ENCODE results near the gene DEUP1.

The DEUP1 gene, protein sequence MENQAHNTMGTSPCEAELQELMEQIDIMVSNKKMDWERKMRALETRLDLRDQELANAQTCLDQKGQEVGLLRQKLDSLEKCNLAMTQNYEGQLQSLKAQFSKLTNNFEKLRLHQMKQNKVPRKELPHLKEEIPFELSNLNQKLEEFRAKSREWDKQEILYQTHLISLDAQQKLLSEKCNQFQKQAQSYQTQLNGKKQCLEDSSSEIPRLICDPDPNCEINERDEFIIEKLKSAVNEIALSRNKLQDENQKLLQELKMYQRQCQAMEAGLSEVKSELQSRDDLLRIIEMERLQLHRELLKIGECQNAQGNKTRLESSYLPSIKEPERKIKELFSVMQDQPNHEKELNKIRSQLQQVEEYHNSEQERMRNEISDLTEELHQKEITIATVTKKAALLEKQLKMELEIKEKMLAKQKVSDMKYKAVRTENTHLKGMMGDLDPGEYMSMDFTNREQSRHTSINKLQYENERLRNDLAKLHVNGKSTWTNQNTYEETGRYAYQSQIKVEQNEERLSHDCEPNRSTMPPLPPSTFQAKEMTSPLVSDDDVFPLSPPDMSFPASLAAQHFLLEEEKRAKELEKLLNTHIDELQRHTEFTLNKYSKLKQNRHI

DNA sequence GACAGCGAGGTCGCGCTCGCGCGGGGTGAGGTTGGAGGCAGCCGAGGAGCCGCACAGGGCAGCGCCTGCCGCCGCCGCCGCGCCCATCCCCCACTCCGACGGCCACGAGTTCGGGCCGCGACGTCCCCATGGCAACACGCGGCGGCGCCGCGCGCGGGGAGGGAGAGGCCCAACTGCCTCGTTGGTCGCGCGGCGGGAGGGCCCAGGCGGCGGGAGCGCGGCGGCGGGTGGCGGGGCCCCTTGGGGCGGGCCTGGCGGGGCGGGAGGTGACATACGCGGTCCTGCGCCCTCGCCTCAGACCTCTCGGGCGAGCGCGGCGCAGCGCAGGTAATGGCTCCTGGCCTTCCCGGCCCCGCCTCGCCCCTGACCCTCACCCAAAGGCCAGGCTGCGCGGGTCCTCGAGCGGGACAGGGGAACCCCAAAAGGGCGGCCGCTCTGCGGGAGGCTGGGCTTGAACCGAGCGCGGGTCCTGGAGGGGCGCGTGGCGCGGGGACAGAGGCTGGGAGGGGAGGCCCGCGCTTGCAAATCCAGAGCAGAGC lies at the start of gene DEUP1:
Gene DEUP1, plus strand, starts transcription at position 297 of the 539 bp plus-strand sequence. CDS start 1,518 bp downstream, outside the sequence.
- no peak for DNase-seq (ENCODE audit: extremely low read depth, low read depth)
- TF ChIP-seq, protein P1, sequence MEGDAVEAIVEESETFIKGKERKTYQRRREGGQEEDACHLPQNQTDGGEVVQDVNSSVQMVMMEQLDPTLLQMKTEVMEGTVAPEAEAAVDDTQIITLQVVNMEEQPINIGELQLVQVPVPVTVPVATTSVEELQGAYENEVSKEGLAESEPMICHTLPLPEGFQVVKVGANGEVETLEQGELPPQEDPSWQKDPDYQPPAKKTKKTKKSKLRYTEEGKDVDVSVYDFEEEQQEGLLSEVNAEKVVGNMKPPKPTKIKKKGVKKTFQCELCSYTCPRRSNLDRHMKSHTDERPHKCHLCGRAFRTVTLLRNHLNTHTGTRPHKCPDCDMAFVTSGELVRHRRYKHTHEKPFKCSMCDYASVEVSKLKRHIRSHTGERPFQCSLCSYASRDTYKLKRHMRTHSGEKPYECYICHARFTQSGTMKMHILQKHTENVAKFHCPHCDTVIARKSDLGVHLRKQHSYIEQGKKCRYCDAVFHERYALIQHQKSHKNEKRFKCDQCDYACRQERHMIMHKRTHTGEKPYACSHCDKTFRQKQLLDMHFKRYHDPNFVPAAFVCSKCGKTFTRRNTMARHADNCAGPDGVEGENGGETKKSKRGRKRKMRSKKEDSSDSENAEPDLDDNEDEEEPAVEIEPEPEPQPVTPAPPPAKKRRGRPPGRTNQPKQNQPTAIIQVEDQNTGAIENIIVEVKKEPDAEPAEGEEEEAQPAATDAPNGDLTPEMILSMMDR (IDR thresholded peaks at IDR 0.05; ENCODE audit: low read depth, low read length), result no peak

DNA sequence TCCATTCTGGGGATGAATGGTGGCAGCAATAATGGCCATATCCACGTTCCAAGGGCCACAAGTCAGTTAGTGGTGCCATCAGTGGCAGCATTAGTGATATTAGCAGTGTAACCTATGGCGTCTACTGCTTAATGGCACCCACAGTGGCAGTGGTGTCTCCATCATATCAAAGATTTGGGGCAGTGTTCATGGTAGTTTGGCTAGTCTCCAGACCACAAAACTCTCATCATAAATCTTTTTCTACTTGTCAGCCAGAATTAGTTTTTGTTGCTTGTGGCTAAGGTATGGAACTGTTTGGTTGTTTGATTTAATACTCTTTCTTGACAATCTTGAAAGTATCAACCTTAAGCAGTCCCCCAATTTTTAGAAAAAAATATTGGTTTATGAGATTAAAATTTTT lies 45.1 kb upstream of the DEUP1 start:
- TF ChIP-seq, protein P1 (IDR thresholded peaks at IDR 0.05; ENCODE audit: low read depth, low read length), result no peak
- DNase-seq (ENCODE audit: extremely low read depth, low read depth), result no peak

DNA sequence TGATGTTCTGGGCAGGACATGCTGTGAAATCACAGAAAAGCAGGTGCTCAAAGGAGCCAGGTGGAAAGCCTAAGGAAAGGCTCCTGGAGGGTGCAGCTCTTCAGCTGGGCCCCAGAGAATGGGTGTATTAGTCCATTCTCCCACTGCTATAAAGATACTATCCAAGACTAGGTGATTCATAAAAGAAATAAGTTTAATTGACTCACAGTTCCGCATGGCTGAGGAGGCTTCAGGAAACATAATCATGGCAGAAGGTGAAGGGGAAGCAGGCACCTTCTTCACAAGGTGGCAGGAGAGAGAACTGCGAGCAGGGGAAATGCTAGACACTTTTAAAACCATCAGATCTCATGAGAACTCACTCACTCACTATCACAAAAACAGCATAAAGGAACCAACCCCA lies 43.1 kb upstream of the DEUP1 start:
- no peak for DNase-seq (ENCODE audit: extremely low read depth, low read depth)
- TF ChIP-seq, protein P1 (IDR thresholded peaks at IDR 0.05; ENCODE audit: low read depth, low read length), result no peak

DNA sequence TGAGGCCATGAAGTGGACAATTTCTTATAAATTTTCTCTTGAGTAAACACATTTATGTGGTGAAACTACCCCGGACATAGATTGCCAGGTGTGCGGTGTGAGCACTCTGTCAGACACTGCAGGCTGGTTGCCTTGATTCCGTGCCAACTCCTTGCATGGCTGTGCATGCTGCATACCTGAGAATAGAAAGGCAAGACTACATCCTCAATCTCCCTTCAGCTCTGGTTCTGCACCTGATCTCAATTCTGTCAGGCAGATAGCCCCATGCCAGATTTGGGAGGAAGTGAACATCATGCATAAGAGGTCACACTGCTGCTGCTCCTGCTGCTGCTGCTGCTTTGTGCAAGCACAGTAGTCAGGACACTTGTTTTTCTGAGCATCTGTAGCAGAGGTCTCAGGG lies 42.5 kb upstream of the DEUP1 start:
- no peak for DNase-seq (ENCODE audit: extremely low read depth, low read depth)
- TF ChIP-seq, protein P1 (IDR thresholded peaks at IDR 0.05; ENCODE audit: low read depth, low read length), result no peak

DNA sequence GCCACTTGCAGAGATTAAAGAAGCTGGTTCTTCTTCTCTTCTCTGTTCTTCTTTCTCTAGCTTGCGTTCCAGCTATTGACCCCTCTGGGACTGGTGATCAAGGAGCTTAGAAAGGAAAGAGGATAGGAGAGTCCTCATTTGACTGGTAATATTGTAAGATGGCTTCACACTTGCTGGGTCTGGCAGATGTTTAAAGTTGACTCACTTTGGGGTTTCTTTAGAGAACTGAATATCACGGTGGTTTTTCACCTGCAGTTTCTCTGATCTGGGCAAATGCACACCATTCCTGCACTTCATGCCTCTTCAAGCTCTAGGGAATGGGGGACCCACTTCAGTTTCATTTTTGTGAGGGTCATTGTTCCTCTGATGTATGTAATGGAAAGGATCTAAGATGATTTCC lies 41.8 kb upstream of the DEUP1 start:
- no peak for DNase-seq (ENCODE audit: extremely low read depth, low read depth)
- TF ChIP-seq, protein P1 (IDR thresholded peaks at IDR 0.05; ENCODE audit: low read depth, low read length), result no peak

DNA sequence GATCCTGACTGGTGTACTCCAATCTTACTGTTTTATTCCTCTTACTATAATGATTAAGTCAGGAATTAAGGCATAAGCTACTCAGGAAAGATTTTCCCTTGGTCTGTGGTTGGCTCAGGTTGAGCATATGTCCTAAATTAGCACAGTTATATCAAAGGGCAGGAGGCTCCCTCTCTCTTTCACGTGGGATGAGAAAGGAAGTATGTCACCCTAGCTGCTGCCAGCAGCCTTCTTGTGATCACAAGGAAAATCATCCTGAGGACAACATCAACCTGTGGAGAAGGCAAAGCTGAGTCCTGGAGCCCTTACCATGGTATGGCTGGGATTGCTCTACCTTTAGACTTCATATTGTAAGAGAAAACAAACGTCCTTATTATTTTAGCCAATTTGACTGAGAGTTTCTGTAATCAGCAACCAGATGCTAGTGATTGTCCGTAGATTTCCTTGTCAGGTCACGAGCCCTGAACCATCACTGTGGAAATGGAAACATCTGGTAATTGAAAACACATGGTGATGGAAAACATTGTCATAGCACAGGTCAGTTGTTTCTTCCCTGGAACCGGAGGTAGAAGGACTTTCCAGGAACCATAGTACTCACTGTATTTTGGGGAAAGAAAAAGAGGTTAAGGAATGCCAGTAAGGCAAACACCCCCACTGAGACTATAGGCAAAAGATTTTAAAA lies 40.6 kb upstream of the DEUP1 start:
- TF ChIP-seq, protein P1 (IDR thresholded peaks at IDR 0.05; ENCODE audit: low read depth, low read length), result no peak
- DNase-seq (ENCODE audit: extremely low read depth, low read depth), result no peak

Data from AG09319 (cell line).